Hematopoietic multipotent progenitor cell (in vitro differentiated cells): ENCODE data around the gene ZNF516. TPM values are rescaled to one million over a fixed set of nuclear protein-coding genes. Genes with fewer than 3 reads are reported as not detected.
A peak's percentile ranks its signal among the peaks of the same experiment; 100 is the strongest.

Source experiments
- DNase-seq, 3 donors: peaks; one replicate each; pipeline ENCODE4 v3.0.0-alpha.2; 2011 to 2015; ENCODE audit warnings: low read depth in 2 of 3, low spot score in 2 of 3
- total RNA-seq: library from RNA; depleted of rRNA; stranded (reverse); fragments of >200 nt; gene quantifications from one replicate; pipeline ENCODE4 v1.2.3, GENCODE V29; 2012

Gene ZNF516
- total RNA-seq, 1 donor = 20.2 TPM

DNA sequence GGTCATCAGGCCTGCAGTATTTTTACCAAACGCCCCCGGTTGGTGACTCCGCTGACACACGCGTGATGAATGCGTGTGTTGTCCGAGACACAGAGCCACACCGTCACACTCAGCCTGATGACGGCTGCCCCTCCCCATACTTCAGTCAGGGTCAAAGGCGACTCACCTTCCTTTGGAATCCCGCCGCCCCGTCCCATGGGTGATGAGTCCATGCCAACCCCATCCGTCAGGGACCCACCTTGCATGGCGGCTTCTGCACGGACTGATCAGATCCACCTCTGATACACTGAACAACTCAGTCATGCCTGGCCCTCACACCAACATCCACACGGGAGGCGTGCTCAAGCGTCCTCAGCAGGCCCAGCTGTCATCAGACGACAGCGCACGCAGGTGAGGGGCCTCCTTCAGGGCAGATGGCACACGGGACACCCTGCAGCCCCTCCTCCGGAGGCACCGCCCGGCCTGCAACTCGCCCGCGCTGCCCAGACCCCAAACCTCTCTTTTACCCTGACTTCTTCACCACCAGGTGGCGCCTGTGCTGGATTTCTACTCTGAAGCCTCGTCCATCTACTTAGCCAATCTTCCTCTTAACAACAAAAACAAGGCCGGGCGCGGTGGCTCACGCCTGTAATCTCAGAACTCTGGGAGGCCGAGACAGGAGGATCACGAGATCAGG lies 89.2 kb downstream of the ZNF516 start:
- DNase-seq = peak in 2 of 3 donors; percentile 32 to 70

DNA sequence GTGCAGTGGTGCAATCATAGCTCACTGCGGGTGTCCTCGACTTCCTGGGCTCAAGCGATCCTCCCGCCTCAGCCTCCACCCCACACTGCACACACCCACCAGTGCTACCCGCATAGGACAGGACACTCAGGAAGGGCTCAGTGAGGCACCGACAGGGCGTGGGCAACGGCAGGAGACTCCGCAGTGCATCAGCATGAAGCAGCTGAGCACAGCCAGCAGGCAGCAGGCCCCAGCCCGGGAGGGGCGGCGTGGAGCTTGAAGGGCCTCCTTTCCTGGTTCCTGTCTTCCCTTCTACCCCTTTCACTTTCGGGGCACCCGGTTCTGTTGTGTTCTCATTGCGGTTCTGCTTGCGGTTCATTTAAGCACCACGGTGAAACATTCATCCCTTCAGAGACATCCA lies 89.8 kb downstream of the ZNF516 start:
- DNase-seq = no peak

GRCh38 chr18:76404345-76404831 lies 90.7 kb downstream of the ZNF516 start:
- no peak for DNase-seq

GRCh38 chr18:76402026-76402990 lies 92.7 kb downstream of the ZNF516 start:
- DNase-seq = no peak

- no peak for DNase-seq
These were observed 93.5 kb downstream of the ZNF516 start for GRCh38 chr18:76401498-76401897.

GRCh38 chr18:76399613-76400391 lies 95.2 kb downstream of the ZNF516 start:
- DNase-seq = no peak

DNA sequence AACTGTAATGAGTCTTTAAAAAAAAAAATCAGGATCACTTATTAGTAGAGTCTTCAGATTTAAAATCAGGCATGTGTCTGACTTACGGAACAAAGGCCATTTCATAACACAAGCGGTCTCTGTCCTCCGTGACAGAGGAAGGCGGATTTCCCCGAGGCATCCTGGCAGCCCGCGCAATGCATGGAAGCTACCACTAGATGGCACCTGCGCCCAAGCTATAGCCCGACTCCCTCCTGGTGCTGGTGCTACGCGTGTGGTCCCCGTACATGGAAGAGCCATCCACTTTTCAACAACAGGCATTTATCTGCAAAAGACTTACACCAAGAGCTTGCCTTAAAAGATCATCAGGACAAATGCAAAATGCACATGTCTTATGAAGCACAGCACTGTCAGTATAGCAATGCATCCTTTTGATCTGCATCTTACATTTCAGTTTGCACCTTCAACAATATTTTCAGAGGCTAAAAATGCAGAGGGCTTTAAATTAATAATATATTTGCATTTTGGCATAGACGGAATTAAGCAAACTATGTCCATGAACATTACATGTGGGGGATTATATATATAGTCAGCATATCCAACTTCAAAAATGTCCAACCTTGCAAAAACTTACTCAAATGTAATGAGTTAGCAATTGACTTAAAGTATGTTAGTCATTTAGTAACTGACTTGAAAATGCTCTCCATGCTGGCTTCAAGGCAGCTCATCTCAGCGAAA lies 96.0 kb downstream of the ZNF516 start:
- peak; percentile 46 to 79 (median 64) for DNase-seq

- no peak for DNase-seq
These were observed 96.7 kb downstream of the ZNF516 start for GRCh38 chr18:76398295-76398694.

- no peak for DNase-seq
These were observed 97.4 kb downstream of the ZNF516 start for GRCh38 chr18:76397631-76398030.

DNA sequence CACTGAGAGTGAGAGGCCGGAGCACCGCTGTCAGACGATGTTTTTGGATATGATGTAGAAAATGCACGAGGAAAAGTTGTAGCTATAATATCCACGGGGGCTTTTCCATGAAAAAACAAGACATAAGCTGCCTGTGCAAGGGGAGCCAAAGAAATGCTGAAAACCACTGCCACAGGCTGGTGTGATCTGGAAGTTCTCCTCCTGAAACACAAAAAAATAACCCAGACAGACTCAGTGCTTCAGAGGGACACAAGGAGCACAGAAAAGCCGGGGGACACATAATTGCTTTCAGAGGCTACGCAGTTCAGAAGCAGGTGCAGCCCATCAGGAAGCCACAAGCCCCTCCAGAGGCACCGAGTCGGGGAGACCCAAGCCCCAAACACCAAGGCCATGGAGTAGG lies 98.2 kb downstream of the ZNF516 start:
- no peak for DNase-seq

- DNase-seq = no peak
These were observed 99.4 kb downstream of the ZNF516 start for GRCh38 chr18:76395609-76396008.

DNA sequence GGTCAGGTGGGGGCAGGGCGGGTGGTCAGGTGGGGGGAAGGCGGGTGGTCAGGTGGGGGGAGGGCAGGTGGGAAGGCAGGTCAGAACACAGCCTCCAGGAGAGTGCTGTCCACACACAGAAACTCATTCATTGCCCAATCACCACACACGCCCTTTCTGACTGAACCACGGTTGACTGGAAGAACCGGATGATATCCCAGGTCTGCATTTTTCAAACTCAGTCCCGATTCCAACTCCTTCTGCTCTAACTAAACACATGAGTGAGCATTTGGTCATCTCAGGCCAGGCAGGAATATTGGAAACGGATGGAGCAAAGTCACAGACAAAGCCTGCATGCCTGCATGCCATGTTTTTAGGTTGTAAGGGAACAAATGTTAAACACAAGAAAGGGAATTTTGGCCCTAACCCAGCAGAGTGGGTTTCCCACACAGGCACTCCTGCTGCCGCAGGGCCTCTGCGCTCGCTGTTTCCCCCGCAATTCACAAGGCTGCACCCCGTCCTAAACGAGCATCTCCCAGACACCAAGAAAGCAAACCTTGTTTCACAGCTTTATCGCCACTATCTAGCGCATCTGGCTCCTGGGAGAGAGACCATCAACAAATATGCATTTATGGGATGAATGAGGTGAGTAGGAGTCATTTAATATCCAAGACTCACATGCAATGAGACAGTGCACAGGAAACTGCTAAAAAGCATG lies 100.1 kb downstream of the ZNF516 start:
- DNase-seq = no peak

DNA sequence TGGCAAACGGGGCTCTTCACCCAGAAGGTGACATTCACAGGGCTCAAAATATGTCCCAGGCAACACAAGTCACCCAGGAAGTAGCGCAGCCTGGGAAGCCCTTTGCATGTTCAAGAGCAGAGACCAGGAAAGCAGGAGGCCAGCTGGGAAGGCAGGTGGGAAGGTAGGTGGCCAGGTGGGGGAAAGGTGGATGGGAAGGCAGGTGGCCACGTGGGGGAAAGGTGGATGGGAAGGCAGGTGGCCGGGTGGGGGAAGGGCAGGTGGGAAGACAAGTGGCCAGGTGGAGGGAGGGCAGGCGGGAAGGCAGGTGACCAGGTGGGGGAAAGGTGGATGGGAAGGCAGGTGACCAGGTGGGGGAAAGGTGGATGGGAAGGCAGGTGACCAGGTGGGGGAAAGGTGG lies 102.7 kb downstream of the ZNF516 start:
- no peak for DNase-seq

- no peak for DNase-seq
These were observed 103.3 kb downstream of the ZNF516 start for GRCh38 chr18:76391746-76392145.

DNA sequence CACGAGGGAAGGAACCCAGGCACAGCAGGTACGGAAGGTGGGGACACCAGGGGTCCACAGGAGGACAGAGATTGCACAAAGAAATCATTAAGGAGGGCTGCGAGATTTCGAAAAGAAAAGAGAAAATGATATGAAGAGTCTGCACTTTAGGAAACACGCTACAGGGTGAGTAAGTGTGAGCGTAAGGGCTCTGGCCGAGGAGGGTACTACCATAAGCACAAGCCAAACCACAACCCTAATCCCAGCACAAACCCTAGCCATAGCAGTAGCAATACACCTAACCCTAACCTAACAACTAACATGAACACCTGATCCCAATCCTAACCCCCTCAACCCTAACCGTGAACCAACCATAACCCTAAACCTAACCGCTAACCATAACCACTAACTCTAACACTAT lies 104.0 kb downstream of the ZNF516 start:
- DNase-seq = no peak

DNA sequence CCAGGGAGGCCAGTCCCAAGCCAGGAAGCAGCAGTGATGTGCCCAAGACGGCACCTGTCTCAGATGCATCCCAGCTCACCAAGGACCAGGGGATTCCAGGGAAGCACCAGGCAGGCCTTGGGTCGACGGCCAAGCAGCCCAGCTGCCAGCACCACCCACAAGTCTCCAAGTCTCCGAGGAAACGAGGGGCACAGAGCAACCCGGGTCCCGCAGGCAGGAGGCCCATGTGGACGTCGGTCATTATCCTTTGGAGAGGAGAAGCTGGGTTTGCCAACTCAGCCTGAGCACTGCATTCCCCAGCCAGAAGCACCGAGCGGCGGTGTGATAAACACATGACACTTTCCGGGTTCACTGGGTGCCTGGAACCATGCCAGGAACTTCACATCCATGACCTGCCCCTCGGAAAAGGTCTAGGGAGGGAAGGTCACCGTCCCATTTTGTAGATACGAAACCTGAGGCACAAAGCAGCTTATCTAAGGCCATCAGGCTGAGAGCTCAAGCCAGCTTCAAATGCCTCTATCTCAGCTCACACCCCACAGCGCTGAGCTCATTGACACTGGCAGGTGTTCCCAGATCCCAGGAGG lies 104.5 kb downstream of the ZNF516 start:
- no peak for DNase-seq

- peak in 1 of 3 donors; percentile 30 for DNase-seq
These were observed 105.3 kb downstream of the ZNF516 start for GRCh38 chr18:76389716-76390115.

GRCh38 chr18:76388891-76389423 lies 106.1 kb downstream of the ZNF516 start:
- DNase-seq = no peak

DNA sequence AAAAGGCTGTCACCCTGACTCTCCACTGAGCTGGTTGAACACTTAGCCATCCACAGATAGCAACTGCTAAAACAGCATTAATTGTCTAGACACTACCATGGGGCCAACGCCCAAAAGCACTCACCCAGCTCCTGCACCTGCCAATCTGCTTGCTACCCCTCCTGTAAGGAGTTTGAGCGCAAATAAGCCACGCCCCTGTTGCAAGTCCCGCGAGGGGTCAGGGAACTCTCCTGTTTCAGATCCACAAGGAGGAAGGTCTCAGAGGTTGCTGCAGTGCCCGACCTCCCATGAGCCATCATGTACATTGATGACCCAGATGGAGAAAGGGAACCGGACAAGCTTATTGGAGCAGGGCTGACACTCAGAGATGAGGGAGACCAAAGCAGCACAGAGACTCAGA lies 106.8 kb downstream of the ZNF516 start:
- no peak for DNase-seq
